Type B pancreatic cell (in vitro differentiated cells): ENCODE results near the gene HOXB4. TPM values are rescaled to one million over a fixed set of nuclear protein-coding genes. Genes with fewer than 3 reads are reported as not detected.

Experiments
- DNase-seq: peaks from one replicate; pipeline ENCODE4 v3.0.0; 2021; ENCODE audit warnings: mixed read lengths; ENCODE audit not compliant: unreplicated experiment; ENCODE audit errors: extremely low spot score
- H3K27ac Mint-ChIP-seq: 2 replicates; pipeline ENCODE4 v1.8.0; 2021; ENCODE audit warnings: mild to moderate bottlenecking, mixed read lengths
- H3K27me3 Mint-ChIP-seq: 2 replicates; pipeline ENCODE4 v1.8.0; 2021; ENCODE audit warnings: mixed read lengths
- H3K36me3 Mint-ChIP-seq: 2 replicates; pipeline ENCODE4 v1.8.0; 2021; ENCODE audit warnings: mixed read lengths
- H3K4me1 Mint-ChIP-seq: one replicate; pipeline ENCODE4 v1.8.0; 2021; ENCODE audit warnings: mixed read lengths; ENCODE audit not compliant: unreplicated experiment
- H3K4me3 Mint-ChIP-seq: 2 replicates; pipeline ENCODE4 v1.8.0; 2021; ENCODE audit warnings: mild to moderate bottlenecking, mixed read lengths
- H3K9me3 Mint-ChIP-seq: 2 replicates; pipeline ENCODE4 v1.8.0; 2021; ENCODE audit warnings: mixed read lengths
- total RNA-seq: library from RNA; stranded (reverse); gene quantifications from 2 replicates; pipeline ENCODE4 v1.2.1, GENCODE V29; 2021; ENCODE audit warnings: low replicate concordance
- TF ChIP-seq, protein P1 (sequence below): fragments of 200-600 bp; sonication (generic); conservative IDR thresholded peaks from 2 replicates; pipeline ENCODE4 v1.5.0; 2021; ENCODE audit warnings: antibody characterized with exemption, mild to moderate bottlenecking

HOXB4 gene
- total RNA-seq, 1 donor from 2014 or later, result 27.0 TPM

GRCh38 chr17:48554412-48555257, 23.5 kb downstream of the HOXB4 start:
- Mint-ChIP-seq H3K9me3 (no peaks in the 10 kb centered on the region), H3K36me3 (peaks cover 30% of the 10 kb centered on the region), H3K27ac (peak overlapping the region; percentile 94), H3K27me3 (peaks cover 63% of the 10 kb centered on the region), H3K4me1 (peaks cover 72% of the 10 kb centered on the region), H3K4me3 (peak overlapping the region; percentile 91)
- TF ChIP-seq, protein P1, sequence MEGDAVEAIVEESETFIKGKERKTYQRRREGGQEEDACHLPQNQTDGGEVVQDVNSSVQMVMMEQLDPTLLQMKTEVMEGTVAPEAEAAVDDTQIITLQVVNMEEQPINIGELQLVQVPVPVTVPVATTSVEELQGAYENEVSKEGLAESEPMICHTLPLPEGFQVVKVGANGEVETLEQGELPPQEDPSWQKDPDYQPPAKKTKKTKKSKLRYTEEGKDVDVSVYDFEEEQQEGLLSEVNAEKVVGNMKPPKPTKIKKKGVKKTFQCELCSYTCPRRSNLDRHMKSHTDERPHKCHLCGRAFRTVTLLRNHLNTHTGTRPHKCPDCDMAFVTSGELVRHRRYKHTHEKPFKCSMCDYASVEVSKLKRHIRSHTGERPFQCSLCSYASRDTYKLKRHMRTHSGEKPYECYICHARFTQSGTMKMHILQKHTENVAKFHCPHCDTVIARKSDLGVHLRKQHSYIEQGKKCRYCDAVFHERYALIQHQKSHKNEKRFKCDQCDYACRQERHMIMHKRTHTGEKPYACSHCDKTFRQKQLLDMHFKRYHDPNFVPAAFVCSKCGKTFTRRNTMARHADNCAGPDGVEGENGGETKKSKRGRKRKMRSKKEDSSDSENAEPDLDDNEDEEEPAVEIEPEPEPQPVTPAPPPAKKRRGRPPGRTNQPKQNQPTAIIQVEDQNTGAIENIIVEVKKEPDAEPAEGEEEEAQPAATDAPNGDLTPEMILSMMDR, result no peak
- no peak for DNase-seq

DNA sequence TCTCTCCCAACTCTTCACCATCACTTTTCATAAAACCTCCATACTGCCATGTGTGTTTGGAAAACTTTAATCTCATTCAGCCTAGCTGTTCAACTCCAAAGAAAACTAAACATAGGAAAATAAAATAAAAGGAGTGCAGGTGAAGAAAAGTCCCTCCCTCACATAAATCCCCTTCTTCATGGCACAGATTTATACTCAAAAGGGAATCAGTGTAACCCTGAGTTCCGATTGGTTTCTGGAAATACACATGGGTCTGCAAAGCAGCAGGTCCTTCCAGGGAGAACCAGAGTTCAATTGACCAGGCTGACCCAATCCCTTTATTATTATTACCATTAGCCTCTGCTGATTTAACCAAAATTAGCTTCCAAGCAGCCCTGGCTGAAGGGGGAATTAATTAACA, 24.3 kb downstream of the HOXB4 start:
- Mint-ChIP-seq H3K27ac (peak overlapping the region; percentile 94), H3K4me3 (peak overlapping the region; percentile 91)

GRCh38 chr17:48553190-48553547, 25.0 kb downstream of the HOXB4 start:
- no peak for DNase-seq
- peaks cover 25% of the 10 kb centered on the region for H3K36me3 Mint-ChIP-seq
- TF ChIP-seq, protein P1, result no peak
- H3K4me3 Mint-ChIP-seq, result peak overlapping the region; percentile 91
- H3K27me3 Mint-ChIP-seq, result peaks cover 61% of the 10 kb centered on the region
- H3K4me1 Mint-ChIP-seq, result peaks cover 68% of the 10 kb centered on the region
- peak overlapping the region; percentile 94 for H3K27ac Mint-ChIP-seq
- no peaks in the 10 kb centered on the region for H3K9me3 Mint-ChIP-seq

More for the DNA sequence above, 24.3 kb downstream of the HOXB4 start:
- TF ChIP-seq, protein P1, result no peak
- peaks cover 29% of the 10 kb centered on the region for H3K36me3 Mint-ChIP-seq
- no peaks in the 10 kb centered on the region for H3K9me3 Mint-ChIP-seq
- no peak for DNase-seq
- H3K27me3 Mint-ChIP-seq, result peaks cover 60% of the 10 kb centered on the region
- H3K4me1 Mint-ChIP-seq, result peaks cover 69% of the 10 kb centered on the region

GRCh38 chr17:48552466-48553189, 25.5 kb downstream of the HOXB4 start:
- Mint-ChIP-seq H3K27me3 (peaks cover 59% of the 10 kb centered on the region), H3K36me3 (peaks cover 20% of the 10 kb centered on the region), H3K4me1 (peaks cover 69% of the 10 kb centered on the region), H3K27ac (peak overlapping the region; percentile 94), H3K4me3 (peak overlapping the region; percentile 91), H3K9me3 (no peaks in the 10 kb centered on the region)
- no peak for DNase-seq
- TF ChIP-seq, protein P1, result peak; percentile 16

DNA sequence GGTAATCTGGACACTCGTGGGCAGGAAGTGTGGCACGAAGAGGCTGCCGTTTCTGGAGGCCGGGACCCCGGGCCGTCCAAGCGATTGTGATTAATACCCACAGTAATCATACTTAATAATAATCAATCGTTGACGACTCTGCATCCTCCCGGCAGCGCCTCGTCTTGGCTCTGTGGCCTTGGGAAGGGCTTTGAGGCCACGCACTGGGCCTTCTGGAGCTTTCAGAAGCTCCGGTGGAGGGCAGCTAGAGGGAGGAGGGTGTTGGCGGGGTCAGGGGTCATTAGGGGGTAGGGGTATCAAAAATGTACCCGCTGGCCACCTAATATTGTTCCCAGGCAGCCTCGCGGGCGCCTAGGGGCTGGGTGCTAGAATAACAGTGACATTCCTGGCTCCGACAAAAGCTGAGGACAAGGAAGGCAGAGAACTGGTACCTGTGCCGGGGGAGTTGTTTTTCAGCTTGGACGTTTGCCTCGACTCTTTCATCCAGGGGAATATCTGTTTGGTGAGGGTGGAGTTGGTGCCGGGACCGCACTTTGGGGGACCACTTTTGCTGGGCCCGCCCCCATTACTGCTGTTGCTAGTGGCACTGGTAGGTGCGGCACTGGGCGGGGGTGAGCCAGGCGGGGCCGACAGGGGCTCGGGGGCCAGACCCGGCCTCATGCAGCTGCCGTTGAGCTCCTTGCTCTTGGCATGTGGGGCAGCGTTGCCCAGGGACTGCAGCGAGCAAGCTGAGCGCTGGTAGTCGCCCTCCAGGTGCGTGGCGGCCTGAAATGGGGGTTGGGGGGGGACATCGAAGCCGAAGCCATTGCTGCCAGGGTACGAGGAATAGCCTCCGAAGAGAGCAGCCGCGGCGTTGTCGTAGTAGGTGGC, 26.3 kb downstream of the HOXB4 start:
- Mint-ChIP-seq H3K4me1 (peaks cover 70% of the 10 kb centered on the region), H3K36me3 (peaks cover 20% of the 10 kb centered on the region), H3K27me3 (peaks cover 62% of the 10 kb centered on the region), H3K4me3 (peak overlapping the region; percentile 84), H3K9me3 (no peaks in the 10 kb centered on the region), H3K27ac (peak overlapping the region; percentile 94)
- TF ChIP-seq, protein P1, result no peak
- DNase-seq, result no peak
